Measurements from ENCODE around the gene IQCM. TPM values are rescaled to one million over a fixed set of nuclear protein-coding genes. Genes with fewer than 3 reads are reported as not detected.

IQCM gene
- total RNA-seq, 1 donor from 2014 or later: not detected

- peaks cover 27% of the 10 kb centered on the region for H3K27me3 Mint-ChIP-seq (ENCODE audit: unreplicated experiment)
- H3K9me3 Mint-ChIP-seq (ENCODE audit: unreplicated experiment): no peaks in the 10 kb centered on the region
- no peak overlapping the region for H3K27ac Mint-ChIP-seq (ENCODE audit: unreplicated experiment)
- no peak for TF ChIP-seq CTCF (IDR thresholded peaks at IDR 0.05)
- H3K4me3 Mint-ChIP-seq (ENCODE audit: unreplicated experiment): no peak overlapping the region
- DNase-seq (ENCODE audit: extremely low spot score, unreplicated experiment): no peak
- H3K36me3 Mint-ChIP-seq (ENCODE audit: unreplicated experiment): no peaks in the 10 kb centered on the region
- no peaks in the 10 kb centered on the region for H3K4me1 Mint-ChIP-seq (ENCODE audit: unreplicated experiment)
Measured at GRCh38 chr4:149719357-149719756, 96.3 kb downstream of the IQCM start.

GRCh38 chr4:149718500-149718899 lies 97.1 kb downstream of the IQCM start:
- Mint-ChIP-seq H3K36me3 (ENCODE audit: unreplicated experiment) (no peaks in the 10 kb centered on the region), H3K27ac (ENCODE audit: unreplicated experiment) (no peak overlapping the region), H3K9me3 (ENCODE audit: unreplicated experiment) (no peaks in the 10 kb centered on the region), H3K4me3 (ENCODE audit: unreplicated experiment) (no peak overlapping the region), H3K4me1 (ENCODE audit: unreplicated experiment) (no peaks in the 10 kb centered on the region), H3K27me3 (ENCODE audit: unreplicated experiment) (peaks cover 31% of the 10 kb centered on the region)
- no peak for TF ChIP-seq CTCF (IDR thresholded peaks at IDR 0.05)
- no peak for DNase-seq (ENCODE audit: extremely low spot score, unreplicated experiment)

GRCh38 chr4:149716728-149717127 lies 98.9 kb downstream of the IQCM start:
- no peak for DNase-seq (ENCODE audit: extremely low spot score, unreplicated experiment)
- Mint-ChIP-seq H3K9me3 (ENCODE audit: unreplicated experiment) (no peaks in the 10 kb centered on the region), H3K27me3 (ENCODE audit: unreplicated experiment) (peaks cover 26% of the 10 kb centered on the region), H3K27ac (ENCODE audit: unreplicated experiment) (no peak overlapping the region), H3K36me3 (ENCODE audit: unreplicated experiment) (no peaks in the 10 kb centered on the region), H3K4me3 (ENCODE audit: unreplicated experiment) (no peak overlapping the region), H3K4me1 (ENCODE audit: unreplicated experiment) (no peaks in the 10 kb centered on the region)
- no peak for TF ChIP-seq CTCF (IDR thresholded peaks at IDR 0.05)

GRCh38 chr4:149715822-149716585 lies 99.6 kb downstream of the IQCM start:
- H3K4me1 Mint-ChIP-seq (ENCODE audit: unreplicated experiment): no peaks in the 10 kb centered on the region
- TF ChIP-seq CTCF (IDR thresholded peaks at IDR 0.05): no peak
- peaks cover 21% of the 10 kb centered on the region for H3K27me3 Mint-ChIP-seq (ENCODE audit: unreplicated experiment)
- H3K36me3 Mint-ChIP-seq (ENCODE audit: unreplicated experiment): no peaks in the 10 kb centered on the region
- no peaks in the 10 kb centered on the region for H3K9me3 Mint-ChIP-seq (ENCODE audit: unreplicated experiment)
- DNase-seq (ENCODE audit: extremely low spot score, unreplicated experiment): no peak
- no peak overlapping the region for H3K27ac Mint-ChIP-seq (ENCODE audit: unreplicated experiment)
- no peak overlapping the region for H3K4me3 Mint-ChIP-seq (ENCODE audit: unreplicated experiment)

- Mint-ChIP-seq H3K4me3 (ENCODE audit: unreplicated experiment) (no peak overlapping the region), H3K27ac (ENCODE audit: unreplicated experiment) (no peak overlapping the region), H3K27me3 (ENCODE audit: unreplicated experiment) (peaks cover 21% of the 10 kb centered on the region), H3K9me3 (ENCODE audit: unreplicated experiment) (no peaks in the 10 kb centered on the region), H3K4me1 (ENCODE audit: unreplicated experiment) (no peaks in the 10 kb centered on the region), H3K36me3 (ENCODE audit: unreplicated experiment) (no peaks in the 10 kb centered on the region)
- no peak for TF ChIP-seq CTCF (IDR thresholded peaks at IDR 0.05)
- DNase-seq (ENCODE audit: extremely low spot score, unreplicated experiment): no peak
Measured at GRCh38 chr4:149713031-149713430, 102.6 kb downstream of the IQCM start.

All from osteocyte (in vitro differentiated cells).